Keratinocyte (primary cell): ENCODE data around the gene ZNF471.

Source experiments
- CTCF ChIP-seq, 3 experiments: IDR thresholded peaks in 1 of 3; conservative IDR thresholded peaks in 1 of 3; optimal IDR thresholded peaks in 1 of 3; 2 replicates in 2 of 3; 3 replicates in 1 of 3; pipeline versions ENCODE3 to v1.5.1; 2011; ENCODE audit warnings: low read length in 3 of 3, mild to moderate bottlenecking in 3 of 3, moderate library complexity in 2 of 3, control low read depth in 1 of 3, inconsistent platforms in 1 of 3; ENCODE audit not compliant: insufficient read depth in 2 of 3; ENCODE audit errors: extremely low read depth in 1 of 3
- EZH2 ChIP-seq: IDR thresholded peaks from one replicate; pipeline ENCODE4 v1.6.1; 2012; ENCODE audit warnings: inconsistent platforms, mild to moderate bottlenecking, low read length, moderate library complexity

DNA sequence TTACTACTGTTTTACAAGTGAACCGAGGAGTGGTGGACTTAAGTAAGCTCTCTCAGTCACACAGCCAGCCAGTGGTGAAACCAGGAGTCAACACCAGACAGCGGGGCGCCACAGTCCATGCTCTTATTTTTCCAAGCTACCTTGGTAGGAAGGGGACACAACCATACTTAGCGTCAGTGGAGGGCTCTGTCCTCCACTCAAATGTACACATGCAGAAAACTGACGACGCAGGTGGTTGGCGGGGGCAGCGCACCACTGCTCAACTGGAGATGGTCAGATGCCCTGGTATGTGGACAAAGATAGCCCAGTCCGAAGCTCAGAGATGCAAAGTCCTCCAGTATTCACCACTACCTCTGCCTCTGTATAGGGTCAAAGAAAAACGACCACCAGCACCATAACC lies 31.6 kb upstream of the ZNF471 start:
- TF ChIP-seq CTCF (optimal IDR thresholded peaks at IDR 0.05 in 1 of 3, IDR thresholded peaks at IDR 0.05 in 1 of 3, conservative IDR thresholded peaks at IDR 0.05 in 1 of 3; ENCODE audit: extremely low read depth in 1 of 3, insufficient read depth in 2 of 3, low read length in 3 of 3): no peak
- no peak for TF ChIP-seq EZH2
